GM19468 (cell line): ENCODE results near the gene CCBE1.

Source experiments
- ATAC-seq: cut with Tn5 transposase; IDR thresholded peaks from one replicate; pipeline ENCODE4 v1.9.1; 2021; ENCODE audit warnings: mild to moderate bottlenecking, moderate library complexity, moderate number of reproducible peaks; ENCODE audit not compliant: unreplicated experiment; ENCODE audit errors: extremely low read depth

CCBE1 gene

DNA sequence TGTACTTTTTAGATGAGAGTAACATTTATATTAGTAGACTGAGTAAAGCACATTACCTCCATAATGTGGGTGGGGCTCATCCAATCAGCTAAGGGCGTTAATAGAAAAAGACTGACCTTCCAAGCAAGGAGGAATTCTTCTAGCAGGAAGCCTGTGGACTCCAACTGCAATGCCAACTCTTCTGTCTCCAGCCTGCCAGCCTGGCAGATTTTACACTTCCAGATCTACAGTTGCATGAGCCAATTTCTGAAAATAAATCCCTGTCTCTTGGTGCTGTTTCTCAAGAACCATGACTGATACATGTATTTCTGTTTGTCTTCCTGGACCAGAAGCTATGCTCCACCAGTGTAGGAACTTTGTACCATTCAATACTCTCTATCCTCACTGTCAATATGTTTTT lies 269.2 kb downstream of the CCBE1 start:
- no peak for ATAC-seq

DNA sequence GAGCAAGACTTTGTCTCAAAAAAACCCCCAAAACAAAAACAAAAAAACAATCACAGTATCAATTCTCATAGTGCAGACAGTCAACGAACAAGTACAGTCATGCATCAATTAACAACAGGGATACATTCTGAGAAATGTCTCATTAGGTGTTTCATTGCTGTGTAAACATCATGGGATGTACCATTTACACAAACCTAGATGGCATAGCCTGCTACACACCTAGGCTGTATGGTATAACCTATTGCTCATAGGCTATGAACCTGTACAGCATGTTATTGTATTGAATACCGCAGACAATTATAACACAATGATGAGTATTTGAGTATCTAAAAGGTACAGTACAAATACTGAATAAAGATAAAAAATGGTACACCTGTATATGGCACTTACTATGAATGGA lies 270.4 kb downstream of the CCBE1 start:
- no peak for ATAC-seq

DNA sequence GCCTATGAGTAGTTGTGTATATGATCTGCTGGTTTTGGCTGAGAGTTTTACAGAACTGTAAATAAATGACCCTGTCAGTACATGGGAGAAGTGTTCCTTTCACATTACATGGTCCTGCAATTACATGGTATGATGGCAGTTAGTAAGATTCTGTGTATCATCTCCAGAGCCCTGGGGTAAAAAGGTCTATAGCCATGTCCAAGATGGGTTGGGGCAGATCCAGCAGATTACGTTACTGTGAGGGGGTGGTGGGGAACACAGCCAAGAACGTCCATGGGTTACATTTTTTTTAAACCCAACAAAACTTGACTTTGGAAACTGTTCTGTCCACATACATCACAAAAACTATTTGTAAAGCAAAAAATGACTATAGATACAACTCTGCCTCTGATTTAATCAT lies 274.0 kb downstream of the CCBE1 start:
- no peak for ATAC-seq

DNA sequence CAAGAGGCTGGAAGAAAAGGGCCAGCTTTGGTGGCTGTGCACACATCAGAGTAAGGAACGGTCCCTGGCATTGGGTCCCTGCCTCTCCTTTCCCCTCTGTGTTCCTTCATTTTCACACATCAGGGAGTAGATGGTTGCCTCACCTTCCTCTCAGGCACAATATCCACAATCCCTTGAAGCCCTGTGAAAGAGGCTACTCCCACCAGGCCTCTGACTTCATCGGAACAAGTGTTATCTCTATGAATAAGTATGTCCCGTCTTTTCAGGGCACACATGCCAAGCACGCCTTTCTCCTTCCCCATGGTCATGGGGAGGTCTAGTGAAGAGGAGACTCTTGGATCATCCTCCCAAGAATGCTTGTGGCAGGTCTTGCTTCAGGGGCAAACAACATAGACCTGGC lies 277.0 kb downstream of the CCBE1 start:
- ATAC-seq, result no peak

DNA sequence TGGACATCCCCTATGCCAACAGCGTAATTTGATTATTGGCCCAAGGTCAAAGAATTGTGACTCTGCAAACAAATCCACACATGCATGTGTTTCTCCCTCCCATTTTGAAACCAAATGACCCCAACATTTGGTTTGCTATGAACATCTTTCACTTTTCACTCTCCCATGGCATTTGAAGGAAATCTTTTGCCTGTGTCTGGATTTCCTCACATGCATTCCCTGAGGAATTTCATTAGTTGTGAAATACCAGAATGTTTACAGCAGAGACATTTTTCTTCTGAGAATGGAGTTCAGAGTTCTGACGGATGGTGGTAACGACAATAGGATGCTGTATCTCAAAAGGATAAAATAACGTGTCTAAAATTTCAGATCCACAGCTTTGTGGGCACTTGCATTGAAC lies 277.8 kb downstream of the CCBE1 start:
- ATAC-seq, result no peak

DNA sequence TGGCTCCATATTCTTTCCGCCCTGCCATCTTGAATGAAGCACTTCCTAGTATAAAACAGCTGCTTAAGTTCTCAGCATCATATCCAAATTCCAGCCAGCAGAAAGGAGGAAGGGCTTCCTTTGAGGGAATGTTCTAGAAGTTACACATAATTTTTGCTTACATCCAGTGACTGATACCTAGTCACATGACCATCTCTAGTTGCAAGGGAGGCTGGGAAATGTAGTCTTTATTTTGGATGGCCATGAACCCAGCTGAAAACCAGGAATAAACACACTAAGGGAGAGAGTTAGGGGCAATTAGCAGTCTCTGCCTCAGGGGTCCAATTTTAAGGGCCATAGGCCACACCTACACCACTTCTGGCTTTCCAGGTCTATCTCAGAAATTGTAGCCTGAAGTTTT lies 280.4 kb downstream of the CCBE1 start:
- no peak for ATAC-seq

DNA sequence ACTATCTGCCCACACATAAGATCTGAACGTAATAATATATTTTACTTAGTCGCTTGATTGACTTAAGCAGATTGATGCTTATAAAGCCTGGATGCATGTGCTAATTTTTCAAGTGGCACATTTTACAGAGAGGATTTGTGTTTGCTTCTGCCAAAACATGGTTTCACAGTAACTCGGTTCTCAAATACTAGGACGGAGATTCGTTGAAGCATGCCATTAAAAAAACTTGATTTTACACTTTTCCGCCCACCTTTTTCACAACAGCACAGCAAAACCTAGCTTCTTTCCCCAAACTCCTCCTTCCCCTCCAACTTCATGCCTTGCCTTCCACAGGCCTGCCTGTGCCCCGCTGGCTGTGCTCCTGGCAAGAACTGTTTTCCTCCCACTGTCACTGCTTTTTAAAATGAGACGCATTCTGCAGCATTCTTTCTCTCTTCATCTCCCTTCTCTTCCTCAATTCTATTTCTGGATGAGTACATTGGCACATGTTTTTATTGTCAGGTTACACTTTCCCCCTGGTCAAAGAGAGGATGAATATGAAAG lies 283.0 kb downstream of the CCBE1 start:
- no peak for ATAC-seq

DNA sequence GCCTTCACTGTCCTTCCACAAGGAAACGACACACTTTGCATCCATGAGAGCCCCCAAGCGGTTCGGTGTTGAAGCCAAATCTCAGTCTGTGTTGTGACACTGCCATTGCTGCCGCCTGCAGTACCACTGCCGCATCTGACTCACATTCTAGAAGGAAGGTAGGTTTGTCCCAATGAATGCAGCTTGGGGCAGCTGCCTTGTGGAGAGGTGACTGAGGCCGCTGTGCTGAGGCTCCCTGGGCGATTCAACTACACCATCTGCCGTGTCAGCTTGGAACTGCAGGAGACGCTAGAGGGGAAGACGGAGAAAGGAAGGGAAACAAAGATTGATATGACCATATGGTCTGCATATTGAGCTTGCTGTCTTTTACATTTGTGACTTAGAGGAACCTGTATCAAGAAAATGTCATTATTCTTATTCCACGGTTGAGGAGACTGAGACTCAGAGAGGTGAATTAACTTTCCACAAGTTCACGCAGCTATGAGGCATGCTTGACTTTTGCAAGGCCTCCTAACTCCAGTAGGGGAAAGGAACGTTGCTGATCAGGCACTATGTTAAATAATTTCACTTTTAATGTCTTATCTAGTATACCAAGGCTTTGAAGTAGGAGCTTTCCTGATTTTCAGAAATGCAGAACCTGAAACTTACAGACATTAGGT lies 294.7 kb downstream of the CCBE1 start:
- ATAC-seq, result peak; percentile 55

DNA sequence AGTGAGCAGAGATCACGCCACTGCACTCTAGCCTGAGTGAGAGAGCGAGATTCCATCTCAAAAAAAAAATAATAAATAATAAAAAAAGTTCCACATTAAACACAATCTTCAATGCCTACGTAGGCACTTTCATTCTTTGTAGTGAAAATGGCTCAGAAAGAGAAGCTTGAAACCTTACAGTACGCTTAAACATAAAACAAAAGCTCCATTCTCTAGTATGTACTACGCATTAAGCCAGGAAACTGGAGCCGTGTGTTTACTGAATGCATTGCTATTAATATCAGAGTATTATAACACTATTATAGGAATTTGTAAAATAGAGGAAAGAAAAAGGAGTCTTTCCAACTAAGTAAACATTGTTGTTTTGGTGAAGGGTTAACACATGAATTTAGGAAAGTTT lies 296.8 kb downstream of the CCBE1 start:
- ATAC-seq, result no peak

DNA sequence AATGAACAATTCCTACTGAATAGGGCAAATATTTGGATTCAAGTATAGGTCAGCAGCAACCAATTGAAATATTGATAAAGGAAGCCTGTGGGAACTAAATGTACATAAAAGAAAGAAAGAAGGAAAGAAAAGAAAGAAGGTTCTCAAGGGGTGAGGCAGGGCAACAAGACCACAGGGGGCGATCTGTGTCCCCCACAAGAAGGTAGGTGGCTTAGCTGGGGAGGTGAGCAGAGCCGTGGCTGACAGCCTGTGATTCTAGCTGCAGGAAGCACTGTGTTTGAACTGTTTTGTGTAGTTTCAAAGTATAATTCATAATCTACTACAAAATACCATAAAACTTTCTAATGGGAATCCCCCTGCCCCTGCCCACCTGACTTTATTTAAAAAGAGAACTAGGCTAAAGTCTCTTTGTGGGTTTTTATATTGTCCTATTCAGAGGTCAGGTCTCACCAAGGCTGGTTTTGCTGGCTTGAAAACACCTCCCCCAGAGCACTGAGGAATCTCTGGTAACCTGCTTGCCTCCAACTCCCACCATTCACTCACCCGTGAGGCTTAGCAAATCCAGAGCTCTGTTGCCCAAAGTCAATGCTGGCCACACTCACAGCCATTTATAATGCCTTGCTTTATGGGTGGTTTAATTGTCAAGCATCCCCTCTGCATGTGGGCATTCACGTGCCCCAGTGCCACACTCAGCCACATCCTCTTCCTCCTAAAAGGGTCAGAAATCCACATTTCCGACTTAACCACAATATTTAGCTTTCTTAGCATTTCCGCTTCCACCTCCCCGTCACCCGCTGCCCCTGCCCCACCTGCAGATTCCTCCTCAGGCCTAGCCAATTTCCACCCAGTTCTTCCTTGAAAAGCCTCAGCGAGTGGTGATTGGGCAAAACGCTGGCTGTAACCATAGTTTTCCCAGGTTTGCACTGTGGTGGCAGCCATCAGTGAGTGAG lies 301.7 kb downstream of the CCBE1 start:
- ATAC-seq, result no peak

DNA sequence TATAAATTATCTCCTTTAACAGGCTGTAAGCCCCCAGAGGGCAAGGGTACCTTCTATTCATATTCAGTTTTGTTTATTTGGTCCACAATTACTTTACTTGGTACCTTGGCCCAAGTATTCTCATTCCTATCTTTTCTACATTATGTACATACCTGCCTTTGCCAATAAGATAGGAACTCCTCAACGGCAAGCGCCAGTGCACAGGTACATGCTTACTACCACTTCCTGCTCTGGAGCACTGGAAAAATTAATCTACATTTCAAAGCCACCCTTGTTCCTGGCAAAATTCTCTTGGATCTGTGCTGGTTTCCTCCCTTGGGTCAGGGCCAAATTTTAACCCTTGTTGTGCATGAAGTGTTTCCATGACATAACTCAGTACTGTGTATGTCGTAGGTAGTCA lies 303.8 kb downstream of the CCBE1 start:
- ATAC-seq, result no peak

DNA sequence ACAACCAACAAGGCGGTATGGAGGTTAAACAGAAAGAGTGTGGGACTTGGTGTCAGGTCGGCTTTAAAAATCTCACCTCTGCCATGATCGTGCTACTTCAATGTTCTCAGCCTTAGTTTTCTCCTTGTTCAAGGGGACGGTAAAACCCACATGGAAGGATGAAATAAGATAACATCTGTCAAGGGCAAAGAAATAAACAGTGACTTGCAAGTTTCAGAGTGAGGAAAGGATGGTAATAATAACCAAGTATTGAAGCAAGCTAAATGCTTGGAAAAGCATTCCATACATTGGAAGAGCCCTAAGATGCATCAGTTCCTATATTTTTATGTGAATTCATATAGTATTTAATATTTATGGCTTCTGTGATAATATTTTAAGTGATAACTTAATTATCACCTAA lies 308.4 kb downstream of the CCBE1 start:
- ATAC-seq, result no peak

DNA sequence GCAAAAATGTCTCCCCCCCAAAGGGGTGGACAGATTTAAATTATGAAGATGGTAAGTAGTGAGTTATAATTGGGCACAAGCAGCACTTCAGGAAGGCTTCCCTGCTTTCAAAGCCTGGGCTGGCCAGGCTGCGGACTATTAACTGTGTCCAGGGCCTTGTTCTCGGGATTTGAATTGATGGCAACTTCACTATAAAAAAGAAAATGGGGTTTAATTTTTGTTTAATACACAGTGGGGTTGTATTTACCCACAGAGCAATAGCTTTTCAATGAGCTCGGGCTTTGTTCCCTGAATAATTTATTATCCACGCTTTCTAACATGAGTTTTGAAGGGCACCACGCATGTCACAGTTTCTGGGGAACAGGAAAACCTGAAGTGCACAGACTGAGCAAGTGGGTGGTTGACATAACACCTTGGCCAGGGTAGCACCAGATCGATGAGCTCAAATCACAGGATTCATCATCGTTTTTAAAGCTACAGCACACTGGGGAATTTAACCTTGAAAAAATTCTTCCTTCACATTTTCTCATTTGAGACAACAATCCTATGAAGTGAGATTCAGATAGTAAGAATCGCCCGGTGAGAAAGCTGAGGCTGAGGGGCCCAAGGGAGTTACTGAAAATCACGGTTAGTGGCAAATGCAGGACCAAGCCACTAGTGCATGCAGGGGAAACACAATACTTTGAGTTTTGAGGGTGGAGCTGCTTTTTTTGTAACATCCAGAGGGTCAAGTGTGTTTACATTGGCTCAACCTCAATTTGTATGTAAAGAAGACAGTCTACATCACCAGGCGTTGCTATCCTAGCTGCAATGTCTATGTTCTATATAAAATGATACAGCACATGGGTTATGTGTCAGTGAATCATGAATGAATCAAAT lies 309.3 kb downstream of the CCBE1 start:
- ATAC-seq, result no peak

DNA sequence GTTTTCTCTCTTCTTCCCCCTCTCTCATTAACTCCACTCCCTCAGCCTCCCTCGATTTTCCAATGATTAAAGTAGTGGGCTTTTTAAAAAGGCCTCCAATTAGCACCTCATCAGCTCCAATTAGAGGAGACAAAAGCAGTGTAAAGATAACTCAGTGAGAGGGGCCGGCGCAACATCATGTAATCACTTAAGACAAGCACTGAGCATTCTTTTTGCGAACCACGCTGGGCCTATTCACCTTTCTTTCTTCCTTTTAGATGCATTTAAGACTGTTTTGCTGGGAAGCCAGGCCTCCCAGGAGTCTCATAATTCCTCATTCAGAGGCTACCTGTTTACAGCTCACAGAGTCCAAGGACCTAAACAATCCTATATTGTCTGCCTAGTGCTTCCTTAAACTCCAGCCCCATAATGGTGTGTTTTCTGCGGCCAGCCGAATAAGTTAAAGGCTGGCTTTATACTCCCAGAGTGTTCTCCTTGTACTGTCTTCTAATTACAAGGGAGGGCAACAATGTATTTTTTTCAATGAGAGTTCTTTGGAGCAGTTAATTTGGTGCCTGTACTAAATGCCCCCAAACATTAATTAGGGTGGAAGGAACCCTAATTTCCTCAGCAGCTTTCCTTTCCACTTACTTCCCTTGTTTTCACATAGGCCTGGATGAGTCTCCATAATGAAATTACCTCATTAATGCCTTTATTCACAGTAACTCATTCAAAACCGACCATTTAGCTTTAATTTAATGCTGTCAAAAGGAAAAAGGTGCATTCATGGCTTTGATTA lies 310.1 kb downstream of the CCBE1 start:
- no peak for ATAC-seq

DNA sequence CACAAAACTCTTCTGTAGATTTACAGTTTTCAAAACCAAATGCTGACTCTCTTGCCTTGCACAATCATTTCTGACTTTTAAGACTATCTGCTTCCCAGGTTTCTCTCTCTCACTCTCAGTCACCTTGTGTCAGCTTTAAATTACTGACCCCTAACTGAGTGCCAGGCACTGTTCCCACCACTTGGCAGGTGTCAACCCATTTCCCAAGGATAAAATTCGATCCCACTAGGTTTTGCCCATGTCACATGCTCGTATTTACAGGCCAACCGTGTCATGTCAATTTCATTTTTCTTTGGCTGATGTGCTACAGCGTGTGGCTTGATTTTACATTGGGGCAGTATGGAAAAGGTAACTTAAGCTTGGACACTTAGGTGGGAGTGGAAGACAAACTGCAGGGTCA lies 312.0 kb downstream of the CCBE1 start:
- ATAC-seq, result no peak

DNA sequence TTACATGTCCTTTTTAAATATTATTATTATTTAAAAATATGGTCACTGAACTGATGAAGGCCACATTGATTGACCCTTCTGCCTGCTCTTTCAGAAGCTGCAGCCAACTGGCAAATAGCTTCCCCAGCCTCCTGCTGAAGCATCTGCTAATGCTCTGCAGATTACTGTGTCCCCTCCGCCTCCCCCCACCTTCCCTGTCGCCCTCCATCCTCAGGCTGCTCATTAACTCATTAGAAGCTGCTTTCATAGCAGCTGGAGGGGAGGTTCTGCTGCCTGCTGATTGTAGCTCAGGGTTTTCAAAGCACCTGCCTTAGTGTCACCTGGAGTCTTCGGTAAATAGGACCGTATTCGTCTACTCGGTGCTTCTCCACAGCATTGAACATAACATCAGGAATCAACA lies 313.4 kb downstream of the CCBE1 start:
- ATAC-seq, result no peak

DNA sequence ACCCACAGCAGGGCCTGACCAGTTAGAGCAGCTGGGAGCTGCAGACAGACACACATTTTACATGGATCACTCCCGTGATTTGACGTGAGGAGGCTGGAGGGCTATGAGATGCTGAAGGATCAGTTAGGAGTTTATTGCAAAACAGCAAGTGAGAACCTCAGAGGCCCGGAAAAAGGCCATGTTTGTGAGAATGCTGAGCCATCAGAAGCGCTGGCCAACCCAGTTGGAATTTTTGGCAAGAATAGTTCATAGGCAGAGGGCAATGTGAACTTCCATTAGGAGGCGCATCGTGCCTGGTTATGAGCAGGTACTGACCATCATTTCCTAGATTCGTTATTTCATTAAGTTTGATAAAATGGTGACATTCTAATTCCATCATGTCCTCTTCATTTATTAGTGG lies 314.8 kb downstream of the CCBE1 start:
- no peak for ATAC-seq

DNA sequence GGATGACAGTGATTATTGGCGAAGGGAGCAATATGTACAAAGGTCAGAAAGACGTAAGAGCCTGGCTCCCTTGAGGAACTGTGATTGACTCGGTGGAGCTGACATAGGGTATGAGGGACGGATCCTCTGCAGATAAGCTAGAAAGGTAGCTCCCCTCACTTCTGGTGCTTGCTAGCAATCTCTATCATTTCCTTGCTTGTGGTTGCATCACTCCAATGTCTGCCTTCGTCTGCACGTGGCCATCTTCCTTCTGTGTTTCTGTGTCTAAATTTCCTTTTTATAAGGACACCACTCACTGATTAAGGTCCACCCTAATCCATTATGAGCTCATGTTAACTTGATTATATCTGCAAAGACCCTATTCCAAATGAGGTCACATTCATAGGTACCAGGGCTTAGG lies 315.3 kb downstream of the CCBE1 start:
- no peak for ATAC-seq
